Esophagus muscularis mucosa (tissue), 4 donors: ENCODE results near the gene ASPSCR1. TPM values are rescaled to one million over a fixed set of nuclear protein-coding genes. Genes with fewer than 3 reads are reported as not detected.

Experiments
- DNase-seq: peaks from one replicate; pipeline ENCODE4 v3.0.0-alpha.2; 2017; ENCODE audit errors: extremely low spot score
- H3K27ac ChIP-seq, 4 donors: fragments of 200-600 bp; sonication (generic); replicated peaks in 1 of 4; 1 replicate in 3 of 4; 2 replicates in 1 of 4; pipeline ENCODE4 v1.5.1; 2016 to 2019; ENCODE audit warnings: mild to moderate bottlenecking in 1 of 4
- H3K27me3 ChIP-seq, 4 donors: fragments of 200-600 bp; sonication (generic); one replicate each; pipeline versions ENCODE4 v1.5.1 to v1.6.0; 2016 to 2019
- H3K36me3 ChIP-seq, 4 donors: fragments of 200-600 bp; sonication (generic); one replicate each; pipeline ENCODE4 v1.5.1; 2016 to 2019
- H3K4me1 ChIP-seq, 4 donors: fragments of 200-600 bp; sonication (generic); one replicate each; pipeline ENCODE4 v1.5.1; 2016 to 2019
- H3K4me3 ChIP-seq, 4 donors: fragments of 200-600 bp; sonication (generic); 1 replicate in 2 of 4; 2 replicates in 2 of 4; pipeline ENCODE4 v1.5.1; 2016 to 2019; ENCODE audit warnings: mild to moderate bottlenecking in 4 of 4, moderate library complexity in 1 of 4
- H3K9me3 ChIP-seq, 4 donors: fragments of 200-600 bp; sonication (generic); 1 replicate in 3 of 4; 2 replicates in 1 of 4; pipeline ENCODE4 v1.5.1; 2016 to 2019
- EP300 ChIP-seq: sonication (generic); formaldehyde crosslinking; IDR thresholded peaks from one replicate; pipeline ENCODE4 v1.6.1; 2017; ENCODE audit warnings: antibody characterized with exemption
- POLR2A ChIP-seq: fragments of 450-650 bp; IDR thresholded peaks from one replicate; pipeline ENCODE4 v1.6.1; 2017; ENCODE audit warnings: antibody characterized with exemption, moderate library complexity, mild to moderate bottlenecking, low read depth
- POLR2AphosphoS5 ChIP-seq, 2 donors: sonication (generic); formaldehyde crosslinking; IDR thresholded peaks; one replicate each; pipeline ENCODE4 v1.6.1; 2017; ENCODE audit warnings: antibody characterized with exemption in 2 of 2
- WGBS: methylation state at CpG from one replicate; pipeline ENCODE4 v1.1.5; 2018; 5-methylcytosine and 5-hydroxymethylcytosine counted together
- intact Hi-C: fragments of 100-400 bp; cut with DNase I; formaldehyde crosslinking; loops from one replicate; pipeline ENCODE4 v1.15.1; 2023
- total RNA-seq, 4 donors: library from RNA; depleted of rRNA; stranded (reverse); fragments of >200 nt; gene quantifications; one replicate each; pipeline versions ENCODE4 v1.1.0 to v1.2.1, GENCODE V29; 2016
- TF ChIP-seq, protein P1 (sequence below), 3 experiments: fragments of 200-600 bp in 2 of 3; fragments of 450-650 bp in 1 of 3; sonication (generic) in 2 of 3; IDR thresholded peaks; one replicate each; pipeline ENCODE4 v1.5.1; 2017 to 2019; ENCODE audit warnings: antibody characterized with exemption in 3 of 3, mild to moderate bottlenecking in 2 of 3, moderate library complexity in 1 of 3

The ASPSCR1 gene
- total RNA-seq, 4 donors from 2014 or later: 15.9 to 18.4 (median 17.3) TPM

DNA sequence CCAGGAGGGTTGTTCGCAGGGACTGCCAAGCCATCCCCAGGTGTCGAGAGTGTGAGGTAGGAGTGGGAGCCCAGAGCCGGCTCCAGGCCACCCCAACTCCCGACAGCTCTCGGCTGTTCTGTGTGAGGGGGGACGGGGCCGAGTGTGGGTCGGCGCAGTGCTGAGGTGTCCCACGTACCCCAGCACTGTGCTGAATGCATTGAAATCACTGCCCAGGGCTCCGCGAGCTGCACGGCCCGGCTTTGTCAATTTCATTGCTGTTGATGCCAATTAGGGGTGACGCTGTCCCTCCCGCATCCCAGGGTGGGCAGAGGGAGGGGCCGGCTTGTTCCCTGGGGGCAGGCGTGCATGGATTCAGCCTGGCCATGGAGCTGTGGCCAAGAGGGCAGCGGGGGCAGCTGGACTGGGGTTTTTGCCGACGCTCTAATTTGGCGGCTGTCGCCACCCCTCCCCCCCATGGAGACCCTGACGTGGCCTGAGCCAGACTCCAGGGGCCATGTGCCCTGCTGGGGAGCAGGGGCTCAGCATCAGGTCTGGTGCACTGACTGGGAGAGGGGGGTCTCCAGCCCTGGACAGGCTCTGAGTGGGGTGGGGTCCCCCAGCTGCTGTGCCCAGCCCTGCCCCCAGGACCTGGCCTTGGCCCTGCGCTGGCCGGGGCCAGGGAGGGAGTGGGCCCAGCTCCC, 31.0 kb downstream of the ASPSCR1 start:
- TF ChIP-seq POLR2AphosphoS5 (IDR thresholded peaks at IDR 0.05) (no peak), POLR2A (no peak), EP300 (no peak)
- TF ChIP-seq, protein P1, sequence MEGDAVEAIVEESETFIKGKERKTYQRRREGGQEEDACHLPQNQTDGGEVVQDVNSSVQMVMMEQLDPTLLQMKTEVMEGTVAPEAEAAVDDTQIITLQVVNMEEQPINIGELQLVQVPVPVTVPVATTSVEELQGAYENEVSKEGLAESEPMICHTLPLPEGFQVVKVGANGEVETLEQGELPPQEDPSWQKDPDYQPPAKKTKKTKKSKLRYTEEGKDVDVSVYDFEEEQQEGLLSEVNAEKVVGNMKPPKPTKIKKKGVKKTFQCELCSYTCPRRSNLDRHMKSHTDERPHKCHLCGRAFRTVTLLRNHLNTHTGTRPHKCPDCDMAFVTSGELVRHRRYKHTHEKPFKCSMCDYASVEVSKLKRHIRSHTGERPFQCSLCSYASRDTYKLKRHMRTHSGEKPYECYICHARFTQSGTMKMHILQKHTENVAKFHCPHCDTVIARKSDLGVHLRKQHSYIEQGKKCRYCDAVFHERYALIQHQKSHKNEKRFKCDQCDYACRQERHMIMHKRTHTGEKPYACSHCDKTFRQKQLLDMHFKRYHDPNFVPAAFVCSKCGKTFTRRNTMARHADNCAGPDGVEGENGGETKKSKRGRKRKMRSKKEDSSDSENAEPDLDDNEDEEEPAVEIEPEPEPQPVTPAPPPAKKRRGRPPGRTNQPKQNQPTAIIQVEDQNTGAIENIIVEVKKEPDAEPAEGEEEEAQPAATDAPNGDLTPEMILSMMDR (IDR thresholded peaks at IDR 0.05): no peak
- H3K36me3 ChIP-seq: peaks cover 0 to 39% (median 20%) of the 10 kb centered on the region in 4 donors
- H3K27me3 ChIP-seq: no peaks in the 10 kb centered on the region
- no peak for DNase-seq
- 100% methylated on average over 4 of the region's 26 CpGs for WGBS
- no peaks in the 10 kb centered on the region for H3K9me3 ChIP-seq
- peaks cover 25 to 37% (median 31%) of the 10 kb centered on the region in 4 donors for H3K4me1 ChIP-seq
- H3K4me3 ChIP-seq: no peak overlapping the region
- intact Hi-C loops: no loop called here
- H3K27ac ChIP-seq: no peak overlapping the region

DNA sequence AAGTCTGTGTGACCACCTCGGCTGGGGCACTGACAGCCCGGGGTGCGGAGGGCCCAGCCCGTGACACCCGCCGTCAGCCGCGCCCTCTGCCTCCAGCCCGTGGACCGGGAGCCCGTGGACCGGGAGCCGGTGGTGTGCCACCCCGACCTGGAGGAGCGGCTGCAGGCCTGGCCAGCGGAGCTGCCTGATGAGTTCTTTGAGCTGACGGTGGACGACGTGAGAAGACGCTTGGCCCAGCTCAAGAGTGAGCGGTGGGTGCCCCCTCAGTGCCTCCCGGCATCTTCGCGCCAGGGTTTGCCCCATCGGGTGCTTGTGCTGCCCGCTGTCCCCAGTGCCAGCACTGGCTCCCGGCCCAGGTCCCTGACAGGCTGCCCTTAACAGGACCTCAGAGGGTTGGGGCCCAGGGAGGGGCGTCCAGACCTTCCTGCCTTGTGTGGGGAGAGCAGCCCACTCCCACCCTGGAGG, 31.5 kb downstream of the ASPSCR1 start:
- TF ChIP-seq, protein P1 (IDR thresholded peaks at IDR 0.05): no peak
- TF ChIP-seq EP300: no peak
- no peak for TF ChIP-seq POLR2A
- no peak for TF ChIP-seq POLR2AphosphoS5 (IDR thresholded peaks at IDR 0.05)
- Histone ChIP-seq H3K27ac (no peak overlapping the region), H3K4me3 (no peak overlapping the region), H3K36me3 (peaks cover 0 to 39% (median 20%) of the 10 kb centered on the region in 4 donors), H3K9me3 (no peaks in the 10 kb centered on the region), H3K4me1 (peaks cover 22 to 31% (median 25%) of the 10 kb centered on the region in 4 donors), H3K27me3 (no peaks in the 10 kb centered on the region)
- no peak for DNase-seq
- intact Hi-C loops: no loop called here
- 93% methylated on average over 11 of the region's 28 CpGs for WGBS

DNA sequence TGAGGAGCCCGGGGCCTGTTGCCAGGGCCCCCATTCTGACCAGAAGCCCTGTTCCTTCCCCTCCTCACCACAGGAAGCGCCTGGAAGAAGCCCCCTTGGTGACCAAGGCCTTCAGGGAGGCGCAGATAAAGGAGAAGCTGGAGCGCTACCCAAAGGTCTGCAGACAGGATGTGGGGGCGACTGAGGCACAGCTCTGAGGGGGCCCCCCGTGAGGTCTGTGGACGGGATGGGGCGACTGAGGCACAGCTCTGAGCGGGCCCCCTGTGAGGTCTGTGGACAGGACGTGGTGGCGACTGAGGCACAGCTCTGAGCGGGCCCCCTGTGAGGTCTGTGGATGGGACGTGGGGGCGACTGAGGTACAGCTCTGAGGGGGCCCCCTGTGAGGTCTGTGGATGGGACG, 32.0 kb downstream of the ASPSCR1 start:
- intact Hi-C loops: no loop called here
- peaks cover 0 to 39% (median 20%) of the 10 kb centered on the region in 4 donors for H3K36me3 ChIP-seq
- WGBS: 74% methylated on average over 10 of the region's 15 CpGs
- H3K27ac ChIP-seq: no peak overlapping the region
- peaks cover 17 to 27% (median 23%) of the 10 kb centered on the region in 4 donors for H3K4me1 ChIP-seq
- no peak overlapping the region for H3K4me3 ChIP-seq
- no peaks in the 10 kb centered on the region for H3K9me3 ChIP-seq
- no peak for DNase-seq
- H3K27me3 ChIP-seq: no peaks in the 10 kb centered on the region
- TF ChIP-seq, protein P1 (IDR thresholded peaks at IDR 0.05): no peak
- no peak for TF ChIP-seq EP300

DNA sequence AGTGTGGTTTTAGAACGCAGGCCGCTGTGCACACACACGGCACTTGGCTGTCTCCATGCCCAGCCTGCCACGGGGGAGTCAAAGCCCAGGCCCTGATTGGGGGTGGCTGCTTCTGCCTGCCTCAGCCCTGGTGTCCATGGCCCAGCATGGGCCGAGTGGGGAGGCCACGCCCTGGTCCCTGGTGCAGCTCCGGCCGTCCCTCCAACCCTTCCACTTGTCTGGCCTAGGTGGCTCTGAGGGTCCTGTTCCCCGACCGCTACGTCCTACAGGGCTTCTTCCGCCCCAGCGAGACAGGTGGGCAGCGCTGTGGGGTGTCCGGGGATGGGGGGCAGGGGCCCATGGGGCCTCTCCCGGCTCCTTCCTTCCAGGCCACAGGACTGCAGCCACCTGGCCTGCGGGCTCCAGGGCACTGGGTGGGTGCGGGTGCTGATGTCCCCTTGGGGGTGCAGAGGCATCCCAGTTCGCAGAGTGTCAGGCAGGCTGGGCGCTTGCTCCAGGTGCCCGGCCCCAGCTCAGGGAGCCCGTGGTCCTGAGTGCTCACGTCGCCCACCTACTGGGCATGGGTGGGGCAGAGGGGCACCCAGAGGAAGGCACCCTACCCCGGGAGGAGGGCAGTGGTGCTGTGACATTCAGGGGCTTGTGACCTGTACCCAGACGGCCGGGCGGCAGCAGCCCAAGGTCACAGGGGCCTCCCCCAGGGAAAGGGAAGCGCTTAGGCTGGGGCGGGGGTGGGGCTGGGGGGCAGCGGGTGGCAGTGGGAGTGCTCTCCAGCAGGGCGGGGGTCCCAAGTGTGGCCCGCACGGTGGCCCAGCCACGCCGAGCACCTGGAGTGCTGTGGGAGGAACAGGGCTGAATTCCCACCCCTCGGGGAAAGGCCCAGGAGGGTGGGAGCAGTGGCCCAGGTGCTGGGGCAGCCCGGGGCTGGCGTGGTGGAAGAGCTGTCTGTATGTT, 33.4 kb downstream of the ASPSCR1 start:
- Histone ChIP-seq H3K4me1 (peaks cover 11 to 22% (median 12%) of the 10 kb centered on the region in 4 donors), H3K36me3 (peaks cover 0 to 39% (median 20%) of the 10 kb centered on the region in 4 donors), H3K27ac (no peak overlapping the region), H3K27me3 (no peaks in the 10 kb centered on the region), H3K4me3 (no peak overlapping the region), H3K9me3 (no peaks in the 10 kb centered on the region)
- TF ChIP-seq, protein P1 (IDR thresholded peaks at IDR 0.05): no peak
- TF ChIP-seq POLR2A: no peak
- TF ChIP-seq POLR2AphosphoS5 (IDR thresholded peaks at IDR 0.05): no peak
- no peak for TF ChIP-seq EP300
- DNase-seq: no peak
- 97% methylated on average over 25 of the region's 39 CpGs for WGBS
- intact Hi-C loops: no loop called here
